ENCODE results near the gene MAP3K14.

GRCh38 chr17:45257115-45257514 is 59.7 kb downstream of the MAP3K14 start:
- TF ChIP-seq SPI1 (IDR thresholded peaks at IDR 0.05; ENCODE audit: borderline replicate concordance, insufficient read depth, low read depth, low read length) (no peak), REST (IDR thresholded peaks at IDR 0.05; ENCODE audit: low read depth, low read length) (no peak), ZNF274 (IDR thresholded peaks at IDR 0.05; ENCODE audit: insufficient read depth, insufficient read length) (no peak), ATF2 (IDR thresholded peaks at IDR 0.05; ENCODE audit: low read length) (no peak), USF2 (IDR thresholded peaks at IDR 0.05; ENCODE audit: borderline replicate concordance, low read depth, low read length) (no peak), CHD2 (IDR thresholded peaks at IDR 0.05; ENCODE audit: borderline replicate concordance, low read depth, low read length) (no peak)

Data from GM12878 (cell line).